Measurements from ENCODE around the gene MN1.

- TF ChIP-seq POLR2A (IDR thresholded peaks at IDR 0.05; ENCODE audit: extremely low read depth, insufficient read length) (no peak), CTCF (IDR thresholded peaks at IDR 0.05; ENCODE audit: low read depth, low read length) (no peak), MYC (IDR thresholded peaks at IDR 0.05; ENCODE audit: low read depth, low read length) (no peak), MAX (IDR thresholded peaks at IDR 0.05; ENCODE audit: low read depth, low read length) (no peak)
These were observed 86.5 kb downstream of the MN1 start for GRCh38 chr22:27715106-27715505.

Data from NB4 (cell line).